GM12801 (cell line): Measurements from ENCODE around the gene FTO.

Experiments used
- TF ChIP-seq, protein P1 (sequence below): IDR thresholded peaks from one replicate; pipeline ENCODE4 v1.5.1; 2011; ENCODE audit warnings: control low read depth; ENCODE audit not compliant: insufficient read length; ENCODE audit errors: extremely low read depth

Gene FTO

DNA sequence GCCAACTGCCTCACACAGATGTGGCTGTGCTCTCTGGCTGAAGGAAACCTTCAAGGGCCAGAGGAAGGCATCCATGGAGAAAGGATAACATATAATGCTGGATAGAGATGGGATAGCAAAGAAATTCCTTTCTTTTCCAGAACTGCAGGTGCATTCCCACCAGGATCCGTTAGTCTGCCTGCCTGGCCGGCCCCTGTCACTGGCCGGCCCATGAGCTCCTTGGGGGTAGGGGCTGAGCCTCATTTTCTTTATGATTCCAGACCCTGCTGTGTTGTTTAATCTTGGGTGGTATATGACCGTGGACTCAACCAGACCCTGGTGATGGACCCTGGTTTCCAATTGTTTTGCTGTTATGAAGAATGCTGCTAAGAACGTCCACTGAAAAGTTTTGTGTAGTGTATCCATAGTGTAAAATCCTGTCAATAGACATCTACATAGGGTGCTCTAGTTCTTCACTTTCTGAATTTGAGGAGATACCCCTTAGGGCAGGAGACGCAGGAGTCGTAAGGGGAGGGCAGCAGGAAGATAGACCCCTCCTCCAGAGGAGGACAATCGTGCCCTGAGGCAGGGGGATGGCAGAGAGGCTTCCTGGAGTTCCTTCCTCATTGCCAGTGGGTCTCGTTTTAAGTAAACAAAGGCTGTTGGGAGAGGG is 489.2 kb downstream of the FTO start:
- TF ChIP-seq, protein P1, sequence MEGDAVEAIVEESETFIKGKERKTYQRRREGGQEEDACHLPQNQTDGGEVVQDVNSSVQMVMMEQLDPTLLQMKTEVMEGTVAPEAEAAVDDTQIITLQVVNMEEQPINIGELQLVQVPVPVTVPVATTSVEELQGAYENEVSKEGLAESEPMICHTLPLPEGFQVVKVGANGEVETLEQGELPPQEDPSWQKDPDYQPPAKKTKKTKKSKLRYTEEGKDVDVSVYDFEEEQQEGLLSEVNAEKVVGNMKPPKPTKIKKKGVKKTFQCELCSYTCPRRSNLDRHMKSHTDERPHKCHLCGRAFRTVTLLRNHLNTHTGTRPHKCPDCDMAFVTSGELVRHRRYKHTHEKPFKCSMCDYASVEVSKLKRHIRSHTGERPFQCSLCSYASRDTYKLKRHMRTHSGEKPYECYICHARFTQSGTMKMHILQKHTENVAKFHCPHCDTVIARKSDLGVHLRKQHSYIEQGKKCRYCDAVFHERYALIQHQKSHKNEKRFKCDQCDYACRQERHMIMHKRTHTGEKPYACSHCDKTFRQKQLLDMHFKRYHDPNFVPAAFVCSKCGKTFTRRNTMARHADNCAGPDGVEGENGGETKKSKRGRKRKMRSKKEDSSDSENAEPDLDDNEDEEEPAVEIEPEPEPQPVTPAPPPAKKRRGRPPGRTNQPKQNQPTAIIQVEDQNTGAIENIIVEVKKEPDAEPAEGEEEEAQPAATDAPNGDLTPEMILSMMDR = no peak

DNA sequence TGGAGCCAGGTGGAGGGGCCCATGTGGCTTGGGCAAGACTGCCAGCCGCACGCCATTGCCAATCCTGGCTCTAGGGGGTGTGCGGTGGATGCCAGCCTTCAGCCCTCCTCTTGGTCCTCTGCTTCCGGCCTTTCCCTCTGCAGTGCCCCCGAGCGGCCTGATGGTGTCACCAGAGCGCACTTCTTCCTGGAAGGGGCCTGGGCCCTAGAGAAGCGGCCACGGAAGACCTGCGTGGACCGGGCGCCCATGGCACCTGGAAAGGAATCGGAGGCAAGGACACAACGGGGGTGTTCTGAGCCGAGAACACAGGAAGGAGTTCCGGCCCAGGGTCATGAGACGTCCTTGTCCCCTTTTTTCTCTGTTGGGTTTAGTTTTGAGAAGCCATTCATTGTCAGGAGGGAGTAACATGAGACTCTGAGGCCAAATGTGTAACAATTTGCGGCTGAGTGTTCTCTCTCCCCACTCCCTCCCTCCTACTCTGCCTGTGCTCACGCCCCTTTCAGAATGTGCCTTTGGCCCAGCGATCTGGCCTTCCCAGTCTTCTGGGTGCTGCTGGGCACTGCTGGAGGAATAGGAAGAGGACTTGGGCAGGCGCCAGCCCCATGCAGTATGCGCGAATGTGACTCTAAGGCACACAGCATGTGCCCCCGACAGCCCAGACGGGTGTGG is 489.8 kb downstream of the FTO start:
- TF ChIP-seq, protein P1 = no peak

DNA sequence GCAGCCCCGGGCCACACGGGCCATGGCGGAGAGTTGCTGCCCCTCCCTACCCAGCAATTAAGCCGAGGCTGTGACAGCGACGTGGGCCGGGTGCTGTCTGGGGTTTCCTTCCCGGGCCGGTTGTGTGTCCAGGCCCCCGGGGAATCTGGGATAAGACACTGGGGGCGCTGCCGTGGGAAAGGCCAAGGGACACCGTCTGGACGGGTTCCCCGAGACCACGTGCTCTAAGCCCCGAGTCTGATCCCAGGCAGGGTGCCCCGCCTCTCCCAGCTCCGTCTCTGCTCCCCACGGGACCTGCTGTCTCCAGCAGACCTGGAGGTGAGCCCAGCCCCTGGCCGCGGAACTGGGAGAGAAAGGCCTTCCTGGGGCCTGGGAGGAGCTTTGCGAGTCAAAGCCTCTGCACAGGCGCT is 490.4 kb downstream of the FTO start:
- TF ChIP-seq, protein P1 = no peak

DNA sequence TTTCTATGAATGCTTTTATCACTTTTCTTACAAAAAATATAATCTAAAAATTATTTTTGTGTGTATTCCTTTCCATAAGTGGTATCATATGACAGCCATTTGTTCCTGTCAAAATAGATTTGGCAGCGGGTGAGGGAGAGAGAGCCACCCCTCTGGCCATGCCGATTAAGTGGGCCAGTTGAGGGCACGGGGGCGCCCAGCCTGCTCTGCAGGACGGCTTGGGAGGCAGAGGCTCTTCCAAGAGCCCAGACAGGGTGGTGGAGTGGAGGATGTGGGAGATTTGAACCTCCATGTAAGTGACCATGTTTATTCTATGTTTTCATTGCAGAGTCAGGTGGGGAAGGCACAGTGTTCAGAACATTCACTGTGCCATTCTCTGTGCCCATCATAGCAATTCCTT is 493.8 kb downstream of the FTO start:
- TF ChIP-seq, protein P1 = no peak

DNA sequence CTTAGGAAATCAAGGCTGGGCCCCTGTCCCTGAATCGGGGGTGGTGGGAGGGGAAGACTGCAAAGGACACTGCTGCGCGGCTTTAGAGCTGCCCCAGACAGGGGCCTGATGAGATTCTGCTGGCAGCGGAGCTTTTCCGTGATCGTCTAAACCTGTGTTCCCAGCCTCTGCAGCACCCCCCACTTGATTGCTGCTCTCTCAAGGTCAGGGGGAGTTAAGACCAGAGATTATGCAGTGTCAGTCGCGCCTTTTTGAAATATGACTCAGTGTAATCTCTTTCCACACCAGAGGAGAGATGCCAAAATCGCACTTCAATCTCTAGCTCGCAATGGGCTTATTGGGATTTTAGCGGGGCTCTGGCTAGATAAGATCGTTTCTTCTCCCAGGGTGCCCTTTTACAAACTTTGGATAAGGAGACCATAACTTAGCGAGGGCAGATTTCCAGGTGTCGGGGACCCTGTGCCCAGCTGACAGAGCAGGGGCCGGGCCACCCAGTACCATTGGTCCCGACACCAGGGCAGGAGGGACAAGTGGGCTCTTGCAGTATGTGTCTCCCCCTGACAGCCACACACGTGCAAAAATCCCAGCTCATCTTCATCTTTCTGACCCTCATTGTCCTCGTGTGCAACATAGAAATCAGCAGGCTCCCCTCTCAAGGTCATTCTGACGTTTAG is 495.7 kb downstream of the FTO start:
- TF ChIP-seq, protein P1 = no peak

DNA sequence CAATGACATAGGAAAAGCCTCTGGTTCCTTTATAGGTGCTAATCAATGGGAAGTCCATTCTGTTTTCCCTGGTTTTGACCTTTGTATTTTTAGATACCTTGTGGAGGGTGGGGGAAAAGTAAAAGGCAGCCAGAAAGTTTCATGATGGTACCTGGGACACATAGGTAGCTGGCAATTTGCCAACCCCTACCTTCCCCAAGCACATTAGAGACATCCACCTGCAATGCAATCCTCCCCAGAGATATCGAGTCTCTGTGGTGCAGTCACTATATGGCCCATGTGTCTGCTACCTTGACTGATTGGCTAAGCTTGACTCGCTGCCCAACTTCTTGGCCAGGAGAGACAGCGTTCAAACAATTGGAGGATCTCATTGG is 496.2 kb downstream of the FTO start:
- TF ChIP-seq, protein P1 = no peak

DNA sequence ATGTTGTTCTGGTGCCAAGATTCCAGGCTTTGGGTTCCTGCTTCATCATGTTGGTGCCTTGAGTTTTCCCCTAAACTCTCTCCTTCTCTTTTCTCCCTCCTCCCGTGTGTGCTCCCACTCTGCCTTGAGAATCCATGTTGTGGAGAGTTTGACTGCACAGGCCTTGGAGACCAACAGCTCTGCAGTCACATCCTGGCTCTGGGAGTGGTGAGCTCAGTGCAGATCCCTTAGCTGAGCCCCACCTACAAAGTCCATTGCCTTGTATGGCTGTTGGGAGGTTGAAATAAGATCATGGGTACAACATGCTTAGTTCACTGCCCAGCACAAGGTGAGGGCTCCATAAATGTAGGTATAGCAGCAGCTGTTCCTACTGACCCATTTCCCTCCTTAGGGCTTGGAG is 496.8 kb downstream of the FTO start:
- TF ChIP-seq, protein P1 = no peak
